ENCODE measurements around the gene SLC25A23. TPM values are rescaled to one million over a fixed set of nuclear protein-coding genes. Genes with fewer than 3 reads are reported as not detected.

Gene SLC25A23
- total and polyA plus RNA-seq, 10 of the 15 experiments (the other 5 are each of a cell fraction or from before 2014, with no cell fraction given): 10.2 to 85.8 (median 50.0) TPM

DNA sequence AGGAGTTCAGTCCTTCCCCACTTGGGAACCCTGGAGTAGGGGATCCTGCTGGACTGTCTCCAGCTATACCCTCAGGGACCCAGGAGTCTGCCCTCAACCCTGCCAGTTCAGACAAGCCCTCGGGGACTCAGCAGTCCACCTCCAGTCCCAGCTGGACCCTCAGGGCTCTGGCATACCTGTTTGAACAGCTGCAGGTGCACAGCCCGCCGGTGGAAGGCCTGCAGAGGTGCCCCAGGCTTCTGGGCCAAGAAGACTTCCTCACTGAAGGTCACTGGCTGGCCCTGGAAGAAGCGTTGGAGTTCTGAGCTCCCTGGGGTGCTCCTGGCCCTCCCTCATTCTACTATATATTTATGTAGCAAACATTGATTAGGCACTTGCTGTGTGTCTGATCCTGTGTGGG lies 13.1 kb upstream of the SLC25A23 start:
- TF ChIP-seq BHLHE40 (IDR thresholded peaks at IDR 0.05; ENCODE audit: borderline replicate concordance in 1 of 2, low read depth in 2 of 2, low read length in 1 of 2) (no peak), SREBF1 (IDR thresholded peaks at IDR 0.05; ENCODE audit: low read length) (no peak), BCL11A (IDR thresholded peaks at IDR 0.05; ENCODE audit: low read depth, low read length) (no peak)
- TF ChIP-seq, protein P1, sequence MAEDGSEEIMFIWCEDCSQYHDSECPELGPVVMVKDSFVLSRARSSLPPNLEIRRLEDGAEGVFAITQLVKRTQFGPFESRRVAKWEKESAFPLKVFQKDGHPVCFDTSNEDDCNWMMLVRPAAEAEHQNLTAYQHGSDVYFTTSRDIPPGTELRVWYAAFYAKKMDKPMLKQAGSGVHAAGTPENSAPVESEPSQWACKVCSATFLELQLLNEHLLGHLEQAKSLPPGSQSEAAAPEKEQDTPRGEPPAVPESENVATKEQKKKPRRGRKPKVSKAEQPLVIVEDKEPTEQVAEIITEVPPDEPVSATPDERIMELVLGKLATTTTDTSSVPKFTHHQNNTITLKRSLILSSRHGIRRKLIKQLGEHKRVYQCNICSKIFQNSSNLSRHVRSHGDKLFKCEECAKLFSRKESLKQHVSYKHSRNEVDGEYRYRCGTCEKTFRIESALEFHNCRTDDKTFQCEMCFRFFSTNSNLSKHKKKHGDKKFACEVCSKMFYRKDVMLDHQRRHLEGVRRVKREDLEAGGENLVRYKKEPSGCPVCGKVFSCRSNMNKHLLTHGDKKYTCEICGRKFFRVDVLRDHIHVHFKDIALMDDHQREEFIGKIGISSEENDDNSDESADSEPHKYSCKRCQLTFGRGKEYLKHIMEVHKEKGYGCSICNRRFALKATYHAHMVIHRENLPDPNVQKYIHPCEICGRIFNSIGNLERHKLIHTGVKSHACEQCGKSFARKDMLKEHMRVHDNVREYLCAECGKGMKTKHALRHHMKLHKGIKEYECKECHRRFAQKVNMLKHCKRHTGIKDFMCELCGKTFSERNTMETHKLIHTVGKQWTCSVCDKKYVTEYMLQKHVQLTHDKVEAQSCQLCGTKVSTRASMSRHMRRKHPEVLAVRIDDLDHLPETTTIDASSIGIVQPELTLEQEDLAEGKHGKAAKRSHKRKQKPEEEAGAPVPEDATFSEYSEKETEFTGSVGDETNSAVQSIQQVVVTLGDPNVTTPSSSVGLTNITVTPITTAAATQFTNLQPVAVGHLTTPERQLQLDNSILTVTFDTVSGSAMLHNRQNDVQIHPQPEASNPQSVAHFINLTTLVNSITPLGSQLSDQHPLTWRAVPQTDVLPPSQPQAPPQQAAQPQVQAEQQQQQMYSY (CRISPR knock-in tag; IDR thresholded peaks at IDR 0.05): no peak
- TF ChIP-seq, protein P2, sequence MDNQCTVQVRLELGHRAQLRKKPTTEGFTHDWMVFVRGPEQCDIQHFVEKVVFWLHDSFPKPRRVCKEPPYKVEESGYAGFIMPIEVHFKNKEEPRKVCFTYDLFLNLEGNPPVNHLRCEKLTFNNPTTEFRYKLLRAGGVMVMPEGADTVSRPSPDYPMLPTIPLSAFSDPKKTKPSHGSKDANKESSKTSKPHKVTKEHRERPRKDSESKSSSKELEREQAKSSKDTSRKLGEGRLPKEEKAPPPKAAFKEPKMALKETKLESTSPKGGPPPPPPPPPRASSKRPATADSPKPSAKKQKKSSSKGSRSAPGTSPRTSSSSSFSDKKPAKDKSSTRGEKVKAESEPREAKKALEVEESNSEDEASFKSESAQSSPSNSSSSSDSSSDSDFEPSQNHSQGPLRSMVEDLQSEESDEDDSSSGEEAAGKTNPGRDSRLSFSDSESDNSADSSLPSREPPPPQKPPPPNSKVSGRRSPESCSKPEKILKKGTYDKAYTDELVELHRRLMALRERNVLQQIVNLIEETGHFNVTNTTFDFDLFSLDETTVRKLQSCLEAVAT (IDR thresholded peaks at IDR 0.05): no peak
- no peaks in the 10 kb centered on the region for H3K4me1 ChIP-seq (ENCODE audit: control insufficient read depth, insufficient read depth, low read length)
- ATAC-seq: no peak
- no peak for FAIRE-seq
- H2AFZ ChIP-seq (ENCODE audit: control insufficient read depth, low read depth, low read length): no peak overlapping the region
- no peak overlapping the region for H3K9ac ChIP-seq (ENCODE audit: control insufficient read depth, insufficient read depth, low read length)
- H3K4me2 ChIP-seq (ENCODE audit: control insufficient read depth, insufficient read depth): no peak overlapping the region
- no peaks in the 10 kb centered on the region for H3K79me2 ChIP-seq (ENCODE audit: control insufficient read depth, insufficient read depth, low read length)
- in situ Hi-C loops (cut with MboI): no loop called here
- ChIA-PET POLR2A (interaction anchor here (1.7 kb wide), 1 partner anchor 9 kb away, joined by 7 read pairs; the partner anchor contains the start of gene DENND1C), CTCF (interaction anchor here (1.4 kb wide), 1 partner anchor 9 kb away, joined by 3 read pairs; the partner anchor contains the start of gene DENND1C), SMC1A (ENCODE audit: uncharacterized antibody, unreplicated experiment) (interaction anchor here (1.3 to 1.6 kb wide), 2 partner anchors 9 to 81 kb away, joined by 3 to 5 read pairs; partner anchors contain the start of gene DENND1C), RAD21 (ENCODE audit: unreplicated experiment) (no interaction called here)
- WGBS (ENCODE audit: insufficient coverage, insufficient replicate concordance, low lambda C conversion rate, missing lambda C conversion rate): 97% methylated on average over 4 of the region's 4 CpGs
- intact Hi-C loops (cut with micrococcal nuclease; ENCODE audit: unreplicated experiment): no loop called here
- H3K27ac ChIP-seq (ENCODE audit: control insufficient read depth, insufficient read depth): no peak overlapping the region
- H3K27me3 ChIP-seq (replicated peaks in 1 of 2; ENCODE audit: control insufficient read depth in 2 of 2, insufficient read depth in 2 of 2, low read length in 1 of 2): no peaks in the 10 kb centered on the region
- no TSS peak for BruUV-seq (replicated peaks)
- DNase-seq (ENCODE audit: low read depth, low spot score): no peak
- H4K20me1 ChIP-seq (ENCODE audit: control insufficient read depth, insufficient read depth): no peaks in the 10 kb centered on the region
- H3K36me3 ChIP-seq (ENCODE audit: control insufficient read depth in 2 of 2, insufficient read depth in 2 of 2, low read length in 1 of 2): peaks cover 8 to 17% of the 10 kb centered on the region in 2 experiments; a peak in 3 of 4 replicates
- H3K4me3 ChIP-seq: no peak overlapping the region
- H3K9me3 ChIP-seq (replicated peaks; ENCODE audit: control insufficient read depth, insufficient read depth, low read length): no peaks in the 10 kb centered on the region; the same call in 2 of the 3 replicates
